Naive thymus-derived CD8-positive, alpha-beta T cell (primary cell): ENCODE measurements around the gene GRM5. TPM values are rescaled to one million over a fixed set of nuclear protein-coding genes. Genes with fewer than 3 reads are reported as not detected.
A peak's percentile ranks its signal among the peaks of the same experiment; 100 is the strongest.

ENCODE experiments used
- ATAC-seq, 2 donors: fragments of 150-1000 bp; cut with Tn5 transposase in 1 of 2; sonication (Bioruptor Pico), chemical (Tn5 transposase) in 1 of 2; 1 replicate in 1 of 2; 2 replicates in 1 of 2; pipeline ENCODE4 v1.10.0; 2021; ENCODE audit warnings: mild to moderate bottlenecking in 2 of 2, moderate library complexity in 2 of 2
- POLR2A ChIA-PET: fragments of 350-600 bp; sonication (Branson Sonifier 250); formaldehyde crosslinking; loops from one replicate; lab custom pipeline; 2021; ENCODE audit warnings: antibody characterized with exemption; lab: Charles Lee
- DNase-seq, 10 donors: peaks; one replicate each; pipeline versions ENCODE4 v3.0.0 to v3.0.0-alpha.2; 2020 to 2022
- H3K27ac Mint-ChIP-seq, 10 donors: one replicate each; pipeline ENCODE4 v1.8.0; 2020 to 2022; ENCODE audit warnings: mild to moderate bottlenecking in 10 of 10, mixed read lengths in 10 of 10, moderate library complexity in 4 of 10, inconsistent platforms in 1 of 10
- H3K27me3 Mint-ChIP-seq, 5 donors: one replicate each; pipeline ENCODE4 v1.8.0; 2021 to 2022; ENCODE audit warnings: mixed read lengths in 5 of 5
- H3K36me3 Mint-ChIP-seq, 3 donors: one replicate each; pipeline ENCODE4 v1.8.0; 2020 to 2022; ENCODE audit warnings: mixed read lengths in 3 of 3, mild to moderate bottlenecking in 2 of 3, inconsistent platforms in 1 of 3
- H3K4me1 Mint-ChIP-seq, 4 donors: one replicate each; pipeline ENCODE4 v1.8.0; 2021 to 2022; ENCODE audit warnings: mixed read lengths in 4 of 4
- H3K4me3 Mint-ChIP-seq, 10 donors: one replicate each; pipeline ENCODE4 v1.8.0; 2020 to 2022; ENCODE audit warnings: mild to moderate bottlenecking in 10 of 10, mixed read lengths in 10 of 10, moderate library complexity in 6 of 10, inconsistent platforms in 1 of 10
- H3K9me3 Mint-ChIP-seq, 9 donors: one replicate each; pipeline ENCODE4 v1.8.0; 2020 to 2022; ENCODE audit warnings: mixed read lengths in 9 of 9, mild to moderate bottlenecking in 3 of 9, inconsistent platforms in 1 of 9, moderate library complexity in 1 of 9
- polyA plus RNA-seq, 3 donors: library from polyadenylated mRNA; unstranded; fragments of 300-500 nt; fragmentation: Illumina TruSeq; gene quantifications; one replicate each; pipeline ENCODE4 v1.2.3, GENCODE V29; 2021
- total RNA-seq, 8 experiments: library from RNA in 2 of 8; stranded (reverse) in 2 of 8; gene quantifications; one replicate each; pipeline ENCODE4 v1.2.3 and lab custom pipeline; 2021 to 2026

GRM5 gene
- total and polyA plus RNA-seq, 5 experiments from 2014 or later, result not detected

GRCh38 chr11:88815505-88815904 is 250.3 kb downstream of the GRM5 start:
- H3K36me3 Mint-ChIP-seq, result peaks cover 0 to 13% (median 8%) of the 10 kb centered on the region in 3 donors
- H3K27me3 Mint-ChIP-seq, result no peaks in the 10 kb centered on the region
- DNase-seq, result no peak
- peaks cover 0 to 8% (median 2%) of the 10 kb centered on the region in 4 donors for H3K4me1 Mint-ChIP-seq
- H3K27ac Mint-ChIP-seq, result no peak overlapping the region
- POLR2A ChIA-PET, result interaction anchor here (0.7 kb wide), 1 partner anchor 20 kb away, joined by 3 read pairs; no protein-coding TSS in a partner anchor
- H3K9me3 Mint-ChIP-seq, result peaks cover 0 to 10% (median 4%) of the 10 kb centered on the region in 9 donors
- no peak overlapping the region for H3K4me3 Mint-ChIP-seq
- ATAC-seq, result no peak

DNA sequence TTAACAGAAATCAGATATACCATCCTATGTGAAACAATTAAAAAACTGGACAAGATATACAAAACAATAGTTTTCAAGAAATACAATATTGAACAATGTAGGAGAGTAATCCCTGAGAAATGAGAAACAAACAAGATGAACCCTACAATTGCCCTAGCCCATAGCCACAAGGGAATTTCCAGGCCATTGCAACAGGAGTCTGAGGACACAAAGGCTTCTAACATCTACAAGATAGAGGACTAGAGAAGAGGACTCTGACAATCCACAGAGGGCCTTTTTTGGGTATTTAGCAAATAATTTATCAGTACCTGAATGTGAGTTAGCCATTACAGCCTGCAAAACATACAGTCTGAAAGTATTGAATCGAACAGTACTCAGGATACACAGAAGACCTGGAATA is 251.7 kb downstream of the GRM5 start:
- POLR2A ChIA-PET, result no interaction called here
- Mint-ChIP-seq H3K4me3 (no peak overlapping the region), H3K27me3 (no peaks in the 10 kb centered on the region), H3K36me3 (peaks cover 0 to 13% (median 8%) of the 10 kb centered on the region in 3 donors), H3K9me3 (peaks cover 0 to 10% (median 4%) of the 10 kb centered on the region in 9 donors), H3K4me1 (peaks cover 0 to 8% (median 2%) of the 10 kb centered on the region in 4 donors), H3K27ac (no peak overlapping the region)
- DNase-seq (no peak), ATAC-seq (no peak)

GRCh38 chr11:88813233-88813915 is 252.4 kb downstream of the GRM5 start:
- no peaks in the 10 kb centered on the region for H3K27me3 Mint-ChIP-seq
- peaks cover 0 to 10% (median 4%) of the 10 kb centered on the region in 9 donors for H3K9me3 Mint-ChIP-seq
- H3K36me3 Mint-ChIP-seq, result peaks cover 0 to 13% (median 8%) of the 10 kb centered on the region in 3 donors
- DNase-seq (no peak), ATAC-seq (no peak)
- POLR2A ChIA-PET, result no interaction called here
- no peak overlapping the region for H3K27ac Mint-ChIP-seq
- no peak overlapping the region for H3K4me3 Mint-ChIP-seq
- peaks cover 0 to 8% (median 2%) of the 10 kb centered on the region in 4 donors for H3K4me1 Mint-ChIP-seq

DNA sequence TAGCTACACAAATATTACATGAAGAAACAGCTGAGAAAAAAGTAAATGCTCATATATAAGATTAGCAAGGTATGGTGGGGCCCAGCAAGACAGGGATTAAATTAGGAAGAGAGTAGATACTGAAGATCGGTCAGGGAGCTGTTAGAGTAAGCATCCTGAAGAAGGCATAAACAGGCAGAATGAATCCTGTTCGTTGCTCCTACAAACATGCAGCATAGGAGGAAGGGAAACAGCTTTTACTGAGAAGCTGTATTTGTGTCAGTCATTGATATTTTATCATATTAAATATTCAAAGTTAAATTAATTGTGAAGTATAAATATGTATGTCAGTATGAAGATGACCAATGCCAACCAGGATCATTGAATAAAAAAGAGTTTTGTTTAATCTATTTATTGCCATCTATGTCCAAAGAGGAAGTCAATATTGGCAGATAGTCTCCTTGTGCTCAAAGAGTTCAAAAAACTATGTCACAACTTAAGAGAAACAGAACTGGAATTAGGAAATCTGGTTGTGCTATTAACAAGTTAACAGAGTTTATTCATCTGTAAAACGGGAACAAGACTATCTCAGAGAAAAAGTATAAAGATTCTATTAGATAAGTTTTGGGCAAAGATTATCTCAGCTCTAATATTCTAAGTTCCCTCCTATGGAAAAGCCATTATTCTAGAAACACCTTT is 255.2 kb downstream of the GRM5 start:
- no peak overlapping the region for H3K4me3 Mint-ChIP-seq
- H3K9me3 Mint-ChIP-seq, result peaks cover 0 to 10% (median 4%) of the 10 kb centered on the region in 9 donors
- H3K27me3 Mint-ChIP-seq, result no peaks in the 10 kb centered on the region
- no peak overlapping the region for H3K27ac Mint-ChIP-seq
- H3K4me1 Mint-ChIP-seq, result peaks cover 0 to 8% (median under 1%) of the 10 kb centered on the region in 4 donors
- DNase-seq (no peak), ATAC-seq (no peak)
- H3K36me3 Mint-ChIP-seq, result peaks cover 0 to 13% (median 7%) of the 10 kb centered on the region in 3 donors
- POLR2A ChIA-PET, result interaction anchor here (0.6 to 1.2 kb wide), 3 partner anchors 9 to 372 kb away, joined by 3 read pairs; no protein-coding TSS in a partner anchor

- H3K36me3 Mint-ChIP-seq, result no peaks in the 10 kb centered on the region
- no peak overlapping the region for H3K4me3 Mint-ChIP-seq
- no peak for ATAC-seq
- no peak for DNase-seq
- H3K4me1 Mint-ChIP-seq, result peaks cover 0 to 8% (median 0%) of the 10 kb centered on the region in 4 donors
- no peak overlapping the region for H3K27ac Mint-ChIP-seq
- peaks cover 0 to 10% (median 0%) of the 10 kb centered on the region in 9 donors for H3K9me3 Mint-ChIP-seq
- no peaks in the 10 kb centered on the region for H3K27me3 Mint-ChIP-seq
- POLR2A ChIA-PET, result no interaction called here
Observed at GRCh38 chr11:88809126-88809525, 256.7 kb downstream of the GRM5 start.

DNA sequence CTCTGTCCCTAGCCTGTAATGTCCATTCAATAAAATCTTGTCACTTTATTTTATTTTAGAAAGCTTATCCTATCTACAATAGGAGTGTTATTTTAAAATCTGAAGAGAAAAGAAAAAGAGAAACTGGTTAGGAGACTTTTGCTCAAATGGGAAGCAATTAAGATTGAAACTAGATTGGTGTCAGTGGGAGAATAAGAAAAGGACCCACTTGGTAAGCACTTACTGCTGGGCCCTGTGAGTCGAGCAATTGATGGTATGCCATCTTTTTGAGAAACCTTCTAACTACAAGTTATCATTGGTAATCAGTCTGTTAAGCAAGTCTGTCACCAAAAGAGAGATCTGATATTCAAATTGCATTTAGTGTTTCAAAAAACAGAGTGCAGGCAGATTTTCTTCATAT is 258.4 kb downstream of the GRM5 start:
- Mint-ChIP-seq H3K4me3 (no peak overlapping the region), H3K27ac (peak overlapping the region in 1 of 10 donors; percentile 65), H3K27me3 (no peaks in the 10 kb centered on the region), H3K36me3 (no peaks in the 10 kb centered on the region), H3K9me3 (peaks cover 0 to 2% (median 0%) of the 10 kb centered on the region in 9 donors), H3K4me1 (no peaks in the 10 kb centered on the region)
- ATAC-seq (no peak), DNase-seq (no peak)
- POLR2A ChIA-PET, result no interaction called here

- no peak for DNase-seq
- POLR2A ChIA-PET, result no interaction called here
- H3K27me3 Mint-ChIP-seq, result no peaks in the 10 kb centered on the region
Observed at GRCh38 chr11:88806410-88806809, 259.4 kb downstream of the GRM5 start.

DNA sequence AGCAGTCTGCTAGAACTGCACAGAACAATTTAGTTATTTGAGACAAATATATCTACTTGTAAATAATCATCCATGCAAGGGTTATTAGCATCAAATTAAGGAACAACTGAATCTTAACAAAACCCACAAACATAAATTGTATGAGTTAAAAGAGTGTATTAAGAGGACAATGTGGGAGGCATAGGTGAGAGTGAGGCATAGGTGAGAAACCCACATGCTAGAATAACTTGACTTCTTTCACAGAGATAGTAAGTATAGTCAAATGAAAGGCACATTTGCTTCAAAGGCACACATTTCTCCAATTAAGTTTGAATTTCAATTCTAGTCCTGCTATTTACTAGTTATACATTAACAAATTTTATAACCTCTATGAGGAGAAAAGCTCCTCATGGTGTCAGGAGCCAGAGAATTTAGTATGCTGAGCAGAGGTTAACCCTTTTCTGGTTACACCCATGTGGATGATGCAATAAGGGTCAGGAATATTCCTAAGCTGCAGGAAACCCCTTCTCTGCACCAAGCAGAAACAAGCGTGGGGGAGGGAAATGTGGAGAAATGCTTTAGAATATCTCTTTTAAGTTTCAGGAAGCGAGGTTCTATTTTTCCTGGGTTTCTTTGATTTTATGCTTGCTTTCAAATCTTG is 264.2 kb downstream of the GRM5 start:
- ATAC-seq (no peak), DNase-seq (no peak)
- Mint-ChIP-seq H3K9me3 (peaks cover 0 to 1% (median 0%) of the 10 kb centered on the region in 9 donors), H3K4me1 (peaks cover 0 to 13% (median 4%) of the 10 kb centered on the region in 4 donors), H3K36me3 (no peaks in the 10 kb centered on the region), H3K27ac (no peak overlapping the region), H3K27me3 (no peaks in the 10 kb centered on the region), H3K4me3 (no peak overlapping the region)
- POLR2A ChIA-PET, result interaction anchor here (0.8 kb wide), 1 partner anchor 9 kb away, joined by 3 read pairs; no protein-coding TSS in a partner anchor

More at GRCh38 chr11:88806410-88806809, 259.4 kb downstream of the GRM5 start:
- H3K9me3 Mint-ChIP-seq, result peaks cover 0 to 1% (median 0%) of the 10 kb centered on the region in 9 donors
- peaks cover 0 to 7% (median 3%) of the 10 kb centered on the region in 4 donors for H3K4me1 Mint-ChIP-seq
- ATAC-seq, result no peak
- no peak overlapping the region for H3K27ac Mint-ChIP-seq
- H3K36me3 Mint-ChIP-seq, result no peaks in the 10 kb centered on the region
- no peak overlapping the region for H3K4me3 Mint-ChIP-seq

DNA sequence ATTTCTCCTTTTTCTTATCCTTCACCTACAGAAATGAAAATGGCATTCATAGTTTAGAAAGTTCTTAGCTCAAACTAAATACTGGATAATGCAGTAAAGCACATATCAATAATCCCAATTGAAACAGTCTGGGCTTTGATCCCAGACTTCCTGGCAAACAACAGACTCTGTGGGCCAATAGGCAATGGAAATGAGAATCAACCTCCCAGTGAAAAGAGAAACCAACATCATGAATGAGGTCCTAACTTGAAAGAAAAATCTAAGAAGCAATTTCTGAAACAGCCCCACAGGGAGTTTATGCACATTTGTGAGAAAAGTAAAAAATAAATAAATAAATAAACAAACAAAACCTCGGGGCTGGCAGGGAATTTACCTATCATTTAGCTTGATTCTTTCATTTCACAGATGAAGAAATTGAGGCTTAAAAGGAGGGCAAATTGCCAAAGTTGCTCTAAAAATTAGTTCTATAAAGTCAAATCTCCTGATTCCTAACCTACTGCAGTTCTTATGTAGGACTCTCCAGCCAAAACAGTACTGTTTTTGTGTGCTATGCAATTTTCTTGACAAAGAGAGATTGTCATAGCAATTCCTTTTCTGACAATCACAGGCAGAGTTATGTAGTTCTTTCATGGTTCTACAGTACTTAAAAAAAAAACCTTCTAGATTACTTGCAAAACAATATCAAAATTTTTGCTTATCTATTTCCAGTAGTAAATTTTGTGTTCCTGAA is 265.8 kb downstream of the GRM5 start:
- Mint-ChIP-seq H3K4me1 (peaks cover 0 to 13% (median 4%) of the 10 kb centered on the region in 4 donors), H3K27me3 (peaks cover 0 to 2% (median 0%) of the 10 kb centered on the region in 5 donors), H3K4me3 (no peak overlapping the region), H3K9me3 (peaks cover 0 to 2% (median 0%) of the 10 kb centered on the region in 9 donors), H3K36me3 (no peaks in the 10 kb centered on the region), H3K27ac (no peak overlapping the region)
- no peak for ATAC-seq
- POLR2A ChIA-PET, result no interaction called here
- DNase-seq, result no peak

- Mint-ChIP-seq H3K36me3 (no peaks in the 10 kb centered on the region), H3K4me3 (no peak overlapping the region), H3K9me3 (peaks cover 0 to 3% (median 0%) of the 10 kb centered on the region in 9 donors), H3K27me3 (no peaks in the 10 kb centered on the region), H3K27ac (no peak overlapping the region), H3K4me1 (peaks cover 0 to 8% (median 4%) of the 10 kb centered on the region in 4 donors)
- DNase-seq, result no peak
- ATAC-seq, result no peak
- POLR2A ChIA-PET, result no interaction called here
Observed at GRCh38 chr11:88790182-88790581, 275.6 kb downstream of the GRM5 start.

DNA sequence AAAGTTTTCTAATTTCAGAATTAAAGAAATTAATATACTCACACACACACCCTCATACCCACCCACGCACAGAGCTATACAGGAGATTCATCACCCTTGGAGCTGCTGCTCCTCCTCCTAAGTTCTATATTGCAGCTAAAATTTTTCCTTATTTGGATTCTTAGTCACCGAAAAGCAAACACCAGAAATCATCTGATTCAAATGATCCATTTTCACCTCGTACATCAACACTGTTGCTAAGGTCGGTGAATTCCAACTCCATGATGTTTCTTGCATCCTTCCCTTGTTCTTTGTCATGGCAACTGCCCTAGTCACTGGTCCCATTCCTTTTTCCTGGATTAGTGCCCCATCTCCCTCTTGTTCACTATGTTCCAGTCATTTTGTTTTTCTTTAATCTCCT is 286.2 kb downstream of the GRM5 start:
- DNase-seq (no peak), ATAC-seq (no peak)
- Mint-ChIP-seq H3K4me1 (peaks cover 0 to 6% (median 3%) of the 10 kb centered on the region in 4 donors), H3K36me3 (peaks cover 0 to 5% (median 0%) of the 10 kb centered on the region in 3 donors), H3K27me3 (peaks cover 0 to 2% (median 0%) of the 10 kb centered on the region in 5 donors), H3K9me3 (peaks cover 0 to 13% (median 3%) of the 10 kb centered on the region in 9 donors), H3K27ac (no peak overlapping the region), H3K4me3 (no peak overlapping the region)
- POLR2A ChIA-PET, result no interaction called here

DNA sequence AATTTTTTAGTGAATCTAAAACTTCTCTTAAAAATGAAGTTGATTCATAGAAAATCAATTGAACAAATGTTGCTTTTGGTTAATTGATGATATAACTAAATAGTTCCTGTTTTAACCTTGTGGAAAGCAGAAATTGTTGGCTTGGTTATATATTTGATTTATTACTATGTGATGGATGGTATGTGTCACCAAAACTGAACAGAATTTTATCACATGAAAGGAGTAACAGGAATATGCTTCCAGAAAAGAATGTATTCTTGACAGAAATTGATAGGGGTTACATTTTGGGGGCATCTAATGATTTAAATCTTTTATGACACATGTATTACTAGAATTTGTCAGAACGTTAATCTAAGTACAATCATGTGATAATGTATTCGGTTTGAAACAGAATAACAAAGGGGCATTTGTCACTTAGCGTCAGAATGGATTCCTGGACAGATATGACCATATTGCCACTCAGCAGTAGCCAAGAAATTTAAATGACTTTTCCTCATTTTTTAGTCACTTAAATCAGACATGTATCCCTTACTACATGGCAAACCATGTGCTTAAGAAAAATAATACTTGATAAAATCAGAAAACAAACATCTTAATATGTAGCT is 295.2 kb downstream of the GRM5 start:
- Mint-ChIP-seq H3K4me3 (no peak overlapping the region), H3K27ac (no peak overlapping the region), H3K4me1 (peaks cover 0 to 2% (median 0%) of the 10 kb centered on the region in 4 donors), H3K36me3 (peaks cover 0 to 10% (median 6%) of the 10 kb centered on the region in 3 donors), H3K9me3 (peaks cover 0 to 15% (median 4%) of the 10 kb centered on the region in 9 donors), H3K27me3 (peaks cover 0 to 1% (median 0%) of the 10 kb centered on the region in 5 donors)
- POLR2A ChIA-PET, result no interaction called here
- no peak for ATAC-seq
- no peak for DNase-seq
